AG09319 (cell line): ENCODE results near the gene NHSL1.

Experiments
- DNase-seq: peaks from one replicate; pipeline ENCODE4 v3.0.0-alpha.2; 2010; ENCODE audit warnings: low read depth; ENCODE audit errors: extremely low read depth
- TF ChIP-seq, protein P1 (sequence below): IDR thresholded peaks from 2 replicates; pipeline ENCODE4 v1.5.1; 2011; ENCODE audit warnings: low read depth, mild to moderate bottlenecking, inconsistent platforms, low read length, moderate library complexity

Gene NHSL1

DNA sequence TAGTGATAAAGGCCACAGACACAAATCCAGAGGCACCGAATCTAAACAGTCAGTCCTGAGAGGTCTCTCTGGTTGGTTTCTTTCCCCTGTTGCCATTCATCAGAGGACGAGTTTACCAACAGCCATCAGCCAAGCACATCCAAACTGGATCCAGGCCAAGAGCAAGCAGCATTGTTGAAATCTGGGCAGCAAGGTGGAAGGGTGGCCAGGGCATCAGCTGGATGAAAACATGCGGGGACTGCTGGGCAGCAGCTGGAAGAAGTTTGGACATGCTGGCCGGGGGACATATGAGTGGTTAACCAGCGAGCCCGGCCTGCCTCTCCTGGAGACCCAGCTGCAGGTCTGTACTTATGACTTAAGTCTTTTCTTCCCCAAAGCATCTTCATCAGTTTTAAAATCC is 121.5 kb downstream of the NHSL1 start, which contains the start of gene SMIM28:
TSS of gene SMIM28 (plus strand) at position 62 of the 400 bp plus-strand sequence. CDS start at position 230, 168 bp downstream.
- no peak for DNase-seq

DNA sequence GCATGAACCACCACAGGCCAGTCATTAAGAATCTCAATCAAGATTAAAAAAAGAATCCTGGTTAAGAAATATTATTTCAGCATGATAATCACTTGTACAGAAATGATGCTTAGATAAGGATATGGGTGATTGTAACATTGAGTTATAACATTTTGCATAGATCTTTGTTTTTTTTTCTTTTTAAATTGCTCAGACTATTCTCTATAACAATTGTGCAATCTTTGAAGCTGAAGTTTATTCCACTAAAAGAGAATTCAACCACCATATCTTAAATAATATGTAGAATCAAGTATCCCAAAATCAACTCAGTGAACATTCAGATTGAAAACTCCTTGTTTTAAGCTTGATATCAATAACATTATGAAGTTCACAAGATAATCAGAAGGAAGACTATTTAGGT is 122.3 kb downstream of the NHSL1 start:
- TF ChIP-seq, protein P1, sequence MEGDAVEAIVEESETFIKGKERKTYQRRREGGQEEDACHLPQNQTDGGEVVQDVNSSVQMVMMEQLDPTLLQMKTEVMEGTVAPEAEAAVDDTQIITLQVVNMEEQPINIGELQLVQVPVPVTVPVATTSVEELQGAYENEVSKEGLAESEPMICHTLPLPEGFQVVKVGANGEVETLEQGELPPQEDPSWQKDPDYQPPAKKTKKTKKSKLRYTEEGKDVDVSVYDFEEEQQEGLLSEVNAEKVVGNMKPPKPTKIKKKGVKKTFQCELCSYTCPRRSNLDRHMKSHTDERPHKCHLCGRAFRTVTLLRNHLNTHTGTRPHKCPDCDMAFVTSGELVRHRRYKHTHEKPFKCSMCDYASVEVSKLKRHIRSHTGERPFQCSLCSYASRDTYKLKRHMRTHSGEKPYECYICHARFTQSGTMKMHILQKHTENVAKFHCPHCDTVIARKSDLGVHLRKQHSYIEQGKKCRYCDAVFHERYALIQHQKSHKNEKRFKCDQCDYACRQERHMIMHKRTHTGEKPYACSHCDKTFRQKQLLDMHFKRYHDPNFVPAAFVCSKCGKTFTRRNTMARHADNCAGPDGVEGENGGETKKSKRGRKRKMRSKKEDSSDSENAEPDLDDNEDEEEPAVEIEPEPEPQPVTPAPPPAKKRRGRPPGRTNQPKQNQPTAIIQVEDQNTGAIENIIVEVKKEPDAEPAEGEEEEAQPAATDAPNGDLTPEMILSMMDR, result no peak
- DNase-seq, result no peak

More for the DNA sequence above, 121.5 kb downstream of the NHSL1 start, which contains the start of gene SMIM28:
- TF ChIP-seq, protein P1, result no peak

DNA sequence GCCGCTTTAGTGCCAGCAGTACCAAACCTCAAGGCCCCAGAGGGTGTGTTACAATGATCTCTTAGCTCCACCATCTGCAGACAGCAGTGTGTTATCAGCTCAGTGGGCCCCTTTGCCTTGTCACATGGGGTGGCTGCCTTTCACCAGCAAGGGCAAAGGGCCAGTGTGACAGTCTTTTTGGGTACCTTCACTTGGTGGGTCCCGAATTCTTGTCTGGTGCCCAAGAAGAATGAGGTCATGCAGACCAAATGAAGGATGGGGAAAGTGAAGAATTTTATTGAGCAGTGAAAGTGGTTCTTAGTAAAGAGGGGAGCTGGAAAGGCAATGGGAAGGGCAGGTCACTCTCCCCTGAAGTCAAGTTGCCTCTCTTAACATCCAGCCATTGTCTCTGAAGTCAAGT is 124.5 kb downstream of the NHSL1 start:
- TF ChIP-seq, protein P1, result no peak
- no peak for DNase-seq

DNA sequence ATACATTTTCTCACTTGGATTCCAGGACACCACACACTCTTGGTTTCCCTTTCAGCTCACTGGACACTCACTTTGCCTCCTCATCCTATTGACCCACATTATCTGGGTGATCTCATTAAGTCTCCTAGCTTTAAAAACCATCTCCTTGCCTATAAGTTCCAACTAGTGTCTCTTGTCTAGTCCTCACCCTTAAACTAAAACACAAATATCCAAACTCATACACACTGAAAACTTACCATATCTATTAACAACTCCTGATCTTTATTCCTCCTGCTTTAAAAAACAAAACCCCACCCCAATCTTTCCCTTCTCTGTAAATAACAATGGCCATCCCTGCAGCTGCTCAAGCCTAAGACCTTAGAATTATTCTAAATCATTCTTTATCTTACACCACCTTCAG is 125.1 kb downstream of the NHSL1 start:
- TF ChIP-seq, protein P1, result no peak
- no peak for DNase-seq

DNA sequence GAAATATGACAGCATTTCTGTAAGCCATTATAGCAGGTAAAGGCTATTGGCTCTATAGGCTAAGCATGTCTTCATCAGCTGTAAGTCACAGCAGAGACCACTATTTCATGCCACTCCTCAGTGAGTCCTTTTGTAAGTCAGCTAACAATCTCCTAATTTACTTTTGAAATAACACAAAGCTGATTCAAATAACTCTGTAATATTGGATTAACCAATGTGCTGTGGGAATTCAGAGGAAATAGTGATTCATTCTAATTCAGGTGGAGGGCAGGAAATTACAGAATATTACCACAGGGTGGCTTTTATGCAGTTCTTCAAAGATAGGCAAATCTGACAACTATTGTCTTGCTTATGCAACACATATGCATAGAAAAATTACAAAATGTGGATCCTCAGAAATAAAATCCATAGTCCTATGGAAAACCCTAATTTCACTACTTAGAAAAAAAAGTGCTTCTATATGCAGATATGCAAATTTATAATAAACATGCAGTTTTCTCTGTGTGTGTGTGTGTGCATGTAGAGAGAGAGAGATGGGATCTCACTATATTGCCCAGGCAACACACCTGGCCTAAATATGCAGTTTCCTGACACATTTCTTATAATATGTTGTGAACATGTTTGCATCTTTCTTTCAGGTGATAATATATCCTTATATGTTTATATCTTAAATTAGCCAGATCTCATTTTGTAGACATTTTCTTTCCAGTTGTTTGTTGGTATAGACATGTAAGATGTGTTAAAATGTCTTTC is 126.4 kb downstream of the NHSL1 start:
- DNase-seq, result no peak
- TF ChIP-seq, protein P1, result no peak
